Duodenal mucosa (tissue), 2 donors: ENCODE measurements around the gene FBRSL1.

Source experiments
- H3K27ac ChIP-seq: one replicate; pipeline ENCODE4 v1.7.0; 2013; ENCODE audit warnings: low read depth, low read length
- H3K27me3 ChIP-seq, 2 donors: one replicate each; pipeline ENCODE4 v1.7.0; 2013; ENCODE audit warnings: low read length in 2 of 2, control low read depth in 1 of 2; ENCODE audit not compliant: insufficient read depth in 2 of 2, control insufficient read depth in 1 of 2
- H3K36me3 ChIP-seq, 2 donors: one replicate each; pipeline ENCODE4 v1.7.0; 2013; ENCODE audit warnings: low read length in 2 of 2, control low read depth in 1 of 2; ENCODE audit not compliant: insufficient read depth in 2 of 2, control insufficient read depth in 1 of 2
- H3K4me1 ChIP-seq, 2 donors: one replicate each; pipeline ENCODE4 v1.7.0; 2013; ENCODE audit warnings: low read length in 2 of 2, control low read depth in 1 of 2; ENCODE audit not compliant: insufficient read depth in 2 of 2, control insufficient read depth in 1 of 2
- H3K4me3 ChIP-seq, 2 donors: one replicate each; pipeline ENCODE4 v1.7.0; 2013; ENCODE audit warnings: low read length in 2 of 2, low read depth in 1 of 2
- H3K9ac ChIP-seq, 2 donors: one replicate each; pipeline ENCODE4 v1.7.0; 2013; ENCODE audit warnings: low read length in 2 of 2, low read depth in 1 of 2
- H3K9me3 ChIP-seq, 2 donors: one replicate each; pipeline ENCODE4 v1.7.0; 2013; ENCODE audit warnings: low read length in 2 of 2, control low read depth in 1 of 2; ENCODE audit not compliant: control insufficient read depth in 1 of 2

The FBRSL1 gene

GRCh38 chr12:132510111-132510724 lies 20.3 kb downstream of the FBRSL1 start:
- H3K9ac ChIP-seq: no peak overlapping the region
- no peaks in the 10 kb centered on the region for H3K27me3 ChIP-seq
- peaks cover 6 to 17% of the 10 kb centered on the region in 2 donors for H3K4me1 ChIP-seq
- no peaks in the 10 kb centered on the region for H3K9me3 ChIP-seq
- no peak overlapping the region for H3K4me3 ChIP-seq
- peaks cover 0 to 10% of the 10 kb centered on the region in 2 donors for H3K36me3 ChIP-seq
- H3K27ac ChIP-seq: no peak overlapping the region

- Histone ChIP-seq H3K27me3 (no peaks in the 10 kb centered on the region), H3K4me3 (no peak overlapping the region), H3K4me1 (peaks cover 6 to 13% of the 10 kb centered on the region in 2 donors), H3K9me3 (no peaks in the 10 kb centered on the region), H3K9ac (no peak overlapping the region), H3K36me3 (peaks cover 0 to 10% of the 10 kb centered on the region in 2 donors), H3K27ac (no peak overlapping the region)
These were observed 21.0 kb downstream of the FBRSL1 start for GRCh38 chr12:132510746-132511477.

GRCh38 chr12:132511516-132512196 lies 21.7 kb downstream of the FBRSL1 start:
- H3K27ac ChIP-seq: no peak overlapping the region
- no peak overlapping the region for H3K9ac ChIP-seq
- H3K9me3 ChIP-seq: no peaks in the 10 kb centered on the region
- H3K4me3 ChIP-seq: no peak overlapping the region
- H3K27me3 ChIP-seq: no peaks in the 10 kb centered on the region
- H3K36me3 ChIP-seq: peaks cover 0 to 13% of the 10 kb centered on the region in 2 donors
- peaks cover under 1 to 8% of the 10 kb centered on the region in 2 donors for H3K4me1 ChIP-seq

- H3K4me3 ChIP-seq: no peak overlapping the region
- peaks cover 0 to 13% of the 10 kb centered on the region in 2 donors for H3K36me3 ChIP-seq
- no peaks in the 10 kb centered on the region for H3K9me3 ChIP-seq
- no peak overlapping the region for H3K9ac ChIP-seq
- H3K27ac ChIP-seq: no peak overlapping the region
- H3K4me1 ChIP-seq: peaks cover under 1 to 6% of the 10 kb centered on the region in 2 donors
- no peaks in the 10 kb centered on the region for H3K27me3 ChIP-seq
These were observed 22.5 kb downstream of the FBRSL1 start for GRCh38 chr12:132512197-132513069.

DNA sequence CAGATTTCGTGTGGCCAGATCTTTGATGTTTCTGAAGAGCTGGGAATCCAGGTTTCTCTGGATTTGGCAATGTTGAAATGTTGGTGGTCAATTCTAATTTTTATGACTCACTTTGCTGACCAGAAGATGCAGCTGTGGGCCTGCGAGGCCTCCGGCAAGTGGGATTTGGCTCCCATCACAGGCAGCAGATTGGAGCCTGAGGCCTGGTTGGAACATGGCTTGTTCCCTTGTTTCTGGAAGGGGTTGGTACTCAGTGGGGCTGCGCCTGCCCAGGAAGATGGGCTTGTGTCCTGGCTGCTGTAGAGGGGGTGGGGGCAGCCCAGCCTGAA lies 23.1 kb downstream of the FBRSL1 start:
- H3K36me3 ChIP-seq: peaks cover 0 to 16% of the 10 kb centered on the region in 2 donors

GRCh38 chr12:132513458-132514135 lies 23.6 kb downstream of the FBRSL1 start:
- H3K9me3 ChIP-seq: no peaks in the 10 kb centered on the region
- H3K27me3 ChIP-seq: no peaks in the 10 kb centered on the region
- H3K9ac ChIP-seq: no peak overlapping the region
- peaks cover 0 to 18% of the 10 kb centered on the region in 2 donors for H3K36me3 ChIP-seq
- H3K27ac ChIP-seq: no peak overlapping the region
- H3K4me3 ChIP-seq: no peak overlapping the region
- peaks cover 4 to 9% of the 10 kb centered on the region in 2 donors for H3K4me1 ChIP-seq

More for the DNA sequence above, 23.1 kb downstream of the FBRSL1 start:
- H3K4me3 ChIP-seq: no peak overlapping the region
- no peaks in the 10 kb centered on the region for H3K9me3 ChIP-seq
- no peak overlapping the region for H3K27ac ChIP-seq
- peaks cover 4 to 9% of the 10 kb centered on the region in 2 donors for H3K4me1 ChIP-seq
- H3K9ac ChIP-seq: no peak overlapping the region
- H3K27me3 ChIP-seq: no peaks in the 10 kb centered on the region

DNA sequence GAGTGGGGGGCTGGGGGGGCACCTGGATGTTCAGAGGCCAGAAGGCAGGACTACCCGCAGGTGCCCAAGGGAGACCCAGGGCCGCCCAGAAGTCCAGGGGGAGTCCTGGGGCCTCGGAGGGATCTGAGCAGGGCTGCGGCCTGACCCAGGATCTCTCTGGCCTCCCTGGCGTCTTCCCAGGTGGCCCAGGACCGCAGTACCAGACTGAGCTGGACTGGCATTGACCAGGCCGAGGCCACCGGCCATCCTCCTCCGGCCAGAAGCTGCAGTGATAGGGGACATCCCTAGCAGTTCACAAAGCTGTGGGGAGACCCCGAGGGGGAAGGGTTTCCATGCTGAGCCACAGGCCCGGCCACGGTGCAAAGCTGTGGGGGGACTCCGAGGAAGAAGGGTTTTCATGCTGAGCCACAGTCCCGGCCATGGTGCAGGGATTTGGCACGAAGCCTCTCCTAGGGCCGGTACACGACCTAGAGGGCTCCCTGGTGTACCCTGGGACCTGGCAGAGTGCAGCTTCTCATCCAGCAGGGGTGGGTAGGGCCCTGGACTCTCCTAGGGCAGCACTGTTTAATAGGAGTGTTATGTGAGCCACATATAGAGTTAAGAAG lies 24.4 kb downstream of the FBRSL1 start:
- Histone ChIP-seq H3K4me1 (peaks cover 4 to 9% of the 10 kb centered on the region in 2 donors), H3K27ac (no peak overlapping the region), H3K9me3 (peaks cover 0 to 2% of the 10 kb centered on the region in 2 donors)

DNA sequence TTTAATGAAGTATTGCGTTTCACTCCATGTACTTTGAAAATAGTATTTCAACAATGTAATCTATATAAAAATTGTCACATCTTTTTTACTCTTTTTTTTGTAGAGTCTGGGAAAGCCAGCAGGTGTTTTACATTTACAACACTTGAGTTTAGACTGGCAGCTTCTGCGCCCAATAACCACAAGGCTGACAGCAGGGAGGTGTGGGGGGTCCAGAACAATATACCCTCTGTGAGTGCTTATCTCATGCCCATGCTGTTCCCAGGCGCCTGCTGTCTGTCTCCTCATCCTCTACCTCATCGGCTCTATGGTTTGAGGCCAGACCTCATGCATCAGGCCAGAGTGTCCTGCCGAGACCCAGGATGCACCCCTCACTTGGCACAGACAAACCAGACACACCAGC lies 24.9 kb downstream of the FBRSL1 start:
- Histone ChIP-seq H3K36me3 (peaks cover 0 to 19% of the 10 kb centered on the region in 2 donors), H3K4me3 (no peak overlapping the region), H3K9me3 (peaks cover 0 to 3% of the 10 kb centered on the region in 2 donors), H3K27me3 (no peaks in the 10 kb centered on the region), H3K27ac (no peak overlapping the region), H3K9ac (no peak overlapping the region), H3K4me1 (peaks cover 4 to 9% of the 10 kb centered on the region in 2 donors)

More for the DNA sequence above, 24.4 kb downstream of the FBRSL1 start:
- H3K27me3 ChIP-seq: no peaks in the 10 kb centered on the region
- H3K4me3 ChIP-seq: no peak overlapping the region
- H3K36me3 ChIP-seq: peaks cover 0 to 19% of the 10 kb centered on the region in 2 donors
- H3K9ac ChIP-seq: no peak overlapping the region
